BLaER1 treated with 17β-estradiol and CSF1 and Interleukin-3, amounts not matched to agents 10 nM and 100 nM (cell line): Measurements from ENCODE around the gene SLC25A25.
A peak's percentile ranks its signal among the peaks of the same experiment; 100 is the strongest.

ENCODE experiments used
- H3K27ac ChIP-seq, 11 experiments: shearing (Covaris generic); formaldehyde crosslinking; 2 replicates each; pipeline ENCODE4 v1.8.1; 2022
- H3K27me3 ChIP-seq, 11 experiments: shearing (Covaris generic); formaldehyde crosslinking; 2 replicates each; pipeline ENCODE4 v1.8.1; 2022
- H3K36me3 ChIP-seq, 11 experiments: shearing (Covaris generic); formaldehyde crosslinking; 2 replicates each; pipeline ENCODE4 v1.8.1; 2022
- H3K4me1 ChIP-seq, 10 experiments: shearing (Covaris generic); formaldehyde crosslinking; 2 replicates each; pipeline ENCODE4 v1.8.1; 2022
- H3K4me2 ChIP-seq, 11 experiments: shearing (Covaris generic); formaldehyde crosslinking; 2 replicates each; pipeline ENCODE4 v1.8.1; 2022
- H3K4me3 ChIP-seq, 10 experiments: shearing (Covaris generic); formaldehyde crosslinking; 2 replicates each; pipeline ENCODE4 v1.8.1; 2022
- H3K9ac ChIP-seq, 11 experiments: shearing (Covaris generic); formaldehyde crosslinking; 2 replicates each; pipeline ENCODE4 v1.8.1; 2022
- H3K9me3 ChIP-seq, 11 experiments: shearing (Covaris generic); formaldehyde crosslinking; replicated peaks in 1 of 11; 2 replicates each; pipeline ENCODE4 v1.8.1; 2022
- H4K20me1 ChIP-seq, 11 experiments: shearing (Covaris generic); formaldehyde crosslinking; 2 replicates each; pipeline ENCODE4 v1.8.1; 2022
- Cebpa-rat ChIP-seq, 11 experiments: shearing (Covaris generic); IDR thresholded peaks; 2 replicates each; pipeline ENCODE4 v1.8.1; 2022

The SLC25A25 gene

GRCh38 chr9:128118971-128119665 lies 51.1 kb downstream of the SLC25A25 start:
- Histone ChIP-seq H3K4me3 (no peak overlapping the region), H3K9ac (peak overlapping the region in 4 of 11 experiments; percentile 2 to 50 (median 14); a peak in 3 of 22 replicates), H3K4me1 (peaks cover 36 to 64% (median 49%) of the 10 kb centered on the region in 10 experiments), H3K4me2 (peak overlapping the region in 7 of 11 experiments; percentile 1 to 74 (median 53); a peak in 10 of 22 replicates), H3K27ac (no peak overlapping the region), H3K9me3 (no peaks in the 10 kb centered on the region), H3K27me3 (no peaks in the 10 kb centered on the region), H4K20me1 (peaks cover 4 to 80% (median 45%) of the 10 kb centered on the region in 11 experiments; a peak in 20 of 22 replicates), H3K36me3 (peaks cover 42 to 66% (median 55%) of the 10 kb centered on the region in 11 experiments)
- no peak for TF ChIP-seq Cebpa-rat (IDR thresholded peaks at IDR 0.05)

GRCh38 chr9:128120061-128120740 lies 52.2 kb downstream of the SLC25A25 start:
- peaks cover 36 to 69% (median 54%) of the 10 kb centered on the region in 10 experiments for H3K4me1 ChIP-seq
- H3K27me3 ChIP-seq, result no peaks in the 10 kb centered on the region
- H3K4me2 ChIP-seq, result peak overlapping the region in 2 of 11 experiments; percentile 53 to 74; a peak in 1 of 22 replicates
- H3K36me3 ChIP-seq, result peaks cover 47 to 63% (median 53%) of the 10 kb centered on the region in 11 experiments
- peaks cover 14 to 80% (median 55%) of the 10 kb centered on the region in 11 experiments; a peak in 21 of 22 replicates for H4K20me1 ChIP-seq
- H3K9ac ChIP-seq, result no peak overlapping the region; a peak in 1 of 22 replicates
- no peak overlapping the region for H3K4me3 ChIP-seq
- H3K9me3 ChIP-seq, result no peaks in the 10 kb centered on the region
- H3K27ac ChIP-seq, result no peak overlapping the region
- TF ChIP-seq Cebpa-rat (IDR thresholded peaks at IDR 0.05), result no peak

- no peak for TF ChIP-seq Cebpa-rat (IDR thresholded peaks at IDR 0.05)
- no peaks in the 10 kb centered on the region for H3K27me3 ChIP-seq
- H3K9ac ChIP-seq, result peak overlapping the region in 3 of 11 experiments; percentile 6 to 60 (median 29); a peak in 2 of 22 replicates
- no peak overlapping the region for H3K27ac ChIP-seq
- H3K4me2 ChIP-seq, result peak overlapping the region in 3 of 11 experiments; percentile 69 to 84 (median 76); a peak in 3 of 22 replicates
- H3K36me3 ChIP-seq, result peaks cover 47 to 56% (median 50%) of the 10 kb centered on the region in 11 experiments
- H3K4me1 ChIP-seq, result peaks cover 36 to 69% (median 59%) of the 10 kb centered on the region in 10 experiments
- no peaks in the 10 kb centered on the region for H3K9me3 ChIP-seq
- peaks cover 22 to 84% (median 62%) of the 10 kb centered on the region in 11 experiments; a peak in 21 of 22 replicates for H4K20me1 ChIP-seq
- no peak overlapping the region for H3K4me3 ChIP-seq
Measured at GRCh38 chr9:128120741-128121465, 52.9 kb downstream of the SLC25A25 start.

GRCh38 chr9:128121466-128121810 lies 53.4 kb downstream of the SLC25A25 start:
- Histone ChIP-seq H3K9me3 (no peaks in the 10 kb centered on the region), H3K36me3 (peaks cover 47 to 53% (median 50%) of the 10 kb centered on the region in 11 experiments), H3K4me2 (peak overlapping the region in 4 of 11 experiments; percentile 69 to 84 (median 79); a peak in 7 of 22 replicates), H3K4me3 (no peak overlapping the region), H3K9ac (peak overlapping the region in 3 of 11 experiments; percentile 6 to 60 (median 29); a peak in 2 of 22 replicates), H3K27ac (no peak overlapping the region), H3K4me1 (peaks cover 36 to 73% (median 62%) of the 10 kb centered on the region in 10 experiments), H4K20me1 (peaks cover 24 to 87% (median 68%) of the 10 kb centered on the region in 11 experiments; a peak in 21 of 22 replicates), H3K27me3 (no peaks in the 10 kb centered on the region)
- no peak for TF ChIP-seq Cebpa-rat (IDR thresholded peaks at IDR 0.05)

GRCh38 chr9:128121924-128122808 lies 54.1 kb downstream of the SLC25A25 start:
- Histone ChIP-seq H3K4me2 (peak overlapping the region; percentile 18 to 84 (median 69)), H3K9ac (peak overlapping the region in 10 of 11 experiments; percentile 5 to 64 (median 42); a peak in 15 of 22 replicates), H3K4me1 (peaks cover 36 to 79% (median 67%) of the 10 kb centered on the region in 10 experiments), H3K4me3 (no peak overlapping the region), H3K27me3 (no peaks in the 10 kb centered on the region), H4K20me1 (peaks cover 24 to 88% (median 68%) of the 10 kb centered on the region in 11 experiments; a peak in 21 of 22 replicates), H3K36me3 (peaks cover 47 to 53% (median 50%) of the 10 kb centered on the region in 11 experiments), H3K27ac (peak overlapping the region in 6 of 11 experiments; percentile 18 to 50 (median 41); a peak in 7 of 22 replicates), H3K9me3 (no peaks in the 10 kb centered on the region)
- TF ChIP-seq Cebpa-rat (IDR thresholded peaks at IDR 0.05), result no peak

GRCh38 chr9:128122809-128123175 lies 54.8 kb downstream of the SLC25A25 start:
- Histone ChIP-seq H3K27me3 (no peaks in the 10 kb centered on the region), H3K9me3 (no peaks in the 10 kb centered on the region), H3K9ac (peak overlapping the region in 10 of 11 experiments; percentile 5 to 64 (median 42); a peak in 12 of 22 replicates), H3K4me3 (no peak overlapping the region), H3K36me3 (peaks cover 47 to 53% (median 50%) of the 10 kb centered on the region in 11 experiments), H3K27ac (peak overlapping the region in 5 of 11 experiments; percentile 22 to 50 (median 47); a peak in 6 of 22 replicates), H3K4me2 (peak overlapping the region; percentile 18 to 84 (median 69)), H4K20me1 (peaks cover 24 to 87% (median 68%) of the 10 kb centered on the region in 11 experiments; a peak in 21 of 22 replicates), H3K4me1 (peaks cover 36 to 77% (median 65%) of the 10 kb centered on the region in 10 experiments)
- TF ChIP-seq Cebpa-rat (IDR thresholded peaks at IDR 0.05), result no peak

- H3K9me3 ChIP-seq, result no peaks in the 10 kb centered on the region
- H3K4me1 ChIP-seq, result peaks cover 32 to 72% (median 59%) of the 10 kb centered on the region in 10 experiments
- H4K20me1 ChIP-seq, result peaks cover 24 to 80% (median 68%) of the 10 kb centered on the region in 11 experiments; a peak in 21 of 22 replicates
- no peak overlapping the region for H3K4me3 ChIP-seq
- no peak overlapping the region for H3K27ac ChIP-seq
- H3K9ac ChIP-seq, result no peak overlapping the region
- TF ChIP-seq Cebpa-rat (IDR thresholded peaks at IDR 0.05), result no peak
- peak overlapping the region in 2 of 11 experiments; percentile 71 to 84; a peak in 2 of 22 replicates for H3K4me2 ChIP-seq
- H3K36me3 ChIP-seq, result peaks cover 47 to 53% (median 50%) of the 10 kb centered on the region in 11 experiments
- H3K27me3 ChIP-seq, result no peaks in the 10 kb centered on the region
Measured at GRCh38 chr9:128123451-128124080, 55.5 kb downstream of the SLC25A25 start.
